Measurements from ENCODE around the gene MSRB1. TPM values are rescaled to one million over a fixed set of nuclear protein-coding genes. Genes with fewer than 3 reads are reported as not detected.
A peak's percentile ranks its signal among the peaks of the same experiment; 100 is the strongest.

MSRB1 gene
- total RNA-seq, 5 donors from 2014 or later (not counting 1 experiment from before 2014, with no cell fraction given): 5.6 to 11.9 (median 9.6) TPM

- H3K27me3 ChIP-seq (replicated peaks in 1 of 2; ENCODE audit: control insufficient read depth in 2 of 2, extremely low read depth in 1 of 2, insufficient read depth in 2 of 2, low read length in 1 of 2): peaks cover 3 to 35% of the 10 kb centered on the region in 2 experiments
- CTCF ChIA-PET: no interaction called here
- H3K36me3 ChIP-seq (ENCODE audit: control insufficient read depth in 2 of 2, extremely low read depth in 1 of 2, insufficient read depth in 1 of 2, low read length in 1 of 2): peaks cover 3 to 7% of the 10 kb centered on the region in 2 donors
- H3K9me3 ChIP-seq: no peaks in the 10 kb centered on the region
- peaks cover 7 to 33% (median 22%) of the 10 kb centered on the region in 3 donors for H3K4me1 Mint-ChIP-seq
- H3K27ac ChIP-seq (ENCODE audit: low read length): no peak overlapping the region
- H3K4me3 Mint-ChIP-seq: peak overlapping the region in 1 of 3 donors; percentile 73
- H3K4me3 ChIP-seq (ENCODE audit: control insufficient read depth in 1 of 2, extremely low read depth in 1 of 2, low read length in 1 of 2): no peak overlapping the region
- H3K27ac Mint-ChIP-seq: no peak overlapping the region
- POLR2A ChIA-PET: no interaction called here
- ATAC-seq (replicated peaks in 1 of 4) (no peak), DNase-seq (no peak)
- WGBS (ENCODE audit: insufficient coverage): 3% methylated on average over 8 of the region's 25 CpGs
- H3K9me3 Mint-ChIP-seq: no peaks in the 10 kb centered on the region
- H3K4me1 ChIP-seq (ENCODE audit: control insufficient read depth in 1 of 2, extremely low read depth in 1 of 2, insufficient read depth in 2 of 2, low read length in 2 of 2): peaks cover 16 to 36% of the 10 kb centered on the region in 2 experiments
- peaks cover 5 to 14% of the 10 kb centered on the region in 2 donors for H3K27me3 Mint-ChIP-seq
- peaks cover 5% of the 10 kb centered on the region for H3K36me3 Mint-ChIP-seq
Observed at GRCh38 chr16:1990101-1990350, 47.0 kb upstream of the MSRB1 start.

GRCh38 chr16:1989209-1990100 is 46.5 kb upstream of the MSRB1 start, which contains the start of gene SYNGR3:
Gene SYNGR3 (plus strand): TSS chr16:1989970. CDS start chr16:1990103, 133 bp downstream.
- Mint-ChIP-seq H3K27me3 (peaks cover 5 to 14% of the 10 kb centered on the region in 2 donors), H3K4me3 (peak within 1 kb of the TSS; percentile 73 to 77 (median 75)), H3K36me3 (peaks cover 5% of the 10 kb centered on the region), H3K4me1 (peaks cover 7 to 38% (median 27%) of the 10 kb centered on the region in 3 donors), H3K27ac (no peak within 1 kb of the TSS), H3K9me3 (no peaks in the 10 kb centered on the region)
- Histone ChIP-seq H3K27me3 (replicated peaks in 1 of 2; ENCODE audit: control insufficient read depth in 2 of 2, extremely low read depth in 1 of 2, insufficient read depth in 2 of 2, low read length in 1 of 2) (peaks cover 3 to 35% of the 10 kb centered on the region in 2 experiments), H3K4me1 (ENCODE audit: control insufficient read depth in 1 of 2, extremely low read depth in 1 of 2, insufficient read depth in 2 of 2, low read length in 2 of 2) (peaks cover 16 to 41% of the 10 kb centered on the region in 2 experiments), H3K9me3 (no peaks in the 10 kb centered on the region), H3K4me3 (ENCODE audit: control insufficient read depth in 1 of 2, extremely low read depth in 1 of 2, low read length in 1 of 2) (peak within 1 kb of the TSS; percentile 52 to 58), H3K27ac (ENCODE audit: low read length) (no peak within 1 kb of the TSS), H3K36me3 (ENCODE audit: control insufficient read depth in 2 of 2, extremely low read depth in 1 of 2, insufficient read depth in 1 of 2, low read length in 1 of 2) (peaks cover 3 to 7% of the 10 kb centered on the region in 2 donors)
- ChIA-PET POLR2A (interaction anchor here in 1 of 2 donors (1.4 kb wide), 1 partner anchor 25 kb away, joined by 3 read pairs; the partner anchor contains the start of gene RPS2), CTCF (no interaction called here)
- 3% methylated on average over 52 of the region's 67 CpGs for WGBS (ENCODE audit: insufficient coverage)
- ATAC-seq (replicated peaks in 1 of 4) (no peak), DNase-seq (peak in 1 of 35 experiments; percentile 28)

- 94% methylated on average over 3 of the region's 10 CpGs for WGBS (ENCODE audit: insufficient coverage)
- no peak overlapping the region for H3K27ac Mint-ChIP-seq
Observed at GRCh38 chr16:1987198-1987597, 44.2 kb upstream of the MSRB1 start.

GRCh38 chr16:1985466-1986150 is 42.6 kb upstream of the MSRB1 start:
- Histone ChIP-seq H3K9me3 (no peaks in the 10 kb centered on the region), H3K27ac (ENCODE audit: low read length) (no peak overlapping the region), H3K36me3 (ENCODE audit: control insufficient read depth in 2 of 2, extremely low read depth in 1 of 2, insufficient read depth in 1 of 2, low read length in 1 of 2) (peaks cover 3 to 7% of the 10 kb centered on the region in 2 donors), H3K4me3 (ENCODE audit: control insufficient read depth in 1 of 2, extremely low read depth in 1 of 2, low read length in 1 of 2) (no peak overlapping the region), H3K4me1 (ENCODE audit: control insufficient read depth in 1 of 2, extremely low read depth in 1 of 2, insufficient read depth in 2 of 2, low read length in 2 of 2) (peaks cover 4 to 40% of the 10 kb centered on the region in 2 experiments), H3K27me3 (replicated peaks in 1 of 2; ENCODE audit: control insufficient read depth in 2 of 2, extremely low read depth in 1 of 2, insufficient read depth in 2 of 2, low read length in 1 of 2) (peaks cover 3 to 50% of the 10 kb centered on the region in 2 experiments)
- Mint-ChIP-seq H3K4me3 (peak overlapping the region; percentile 71 to 82 (median 76)), H3K27me3 (peaks cover 5 to 38% of the 10 kb centered on the region in 2 donors), H3K9me3 (no peaks in the 10 kb centered on the region), H3K36me3 (peaks cover 5% of the 10 kb centered on the region), H3K27ac (peak overlapping the region in 1 of 2 donors; percentile 55), H3K4me1 (peaks cover 17 to 30% (median 25%) of the 10 kb centered on the region in 3 donors)
- 96% methylated on average over 14 of the region's 14 CpGs for WGBS (ENCODE audit: insufficient coverage)
- ChIA-PET CTCF (no interaction called here), POLR2A (no interaction called here)
- no peak for DNase-seq
- ATAC-seq (replicated peaks in 1 of 4): no peak

More at GRCh38 chr16:1987198-1987597, 44.2 kb upstream of the MSRB1 start:
- ChIA-PET CTCF (no interaction called here), POLR2A (no interaction called here)
- H3K4me3 Mint-ChIP-seq: no peak overlapping the region
- Histone ChIP-seq H3K4me3 (ENCODE audit: control insufficient read depth in 1 of 2, extremely low read depth in 1 of 2, low read length in 1 of 2) (no peak overlapping the region), H3K27ac (ENCODE audit: low read length) (no peak overlapping the region), H3K9me3 (no peaks in the 10 kb centered on the region), H3K4me1 (ENCODE audit: control insufficient read depth in 1 of 2, extremely low read depth in 1 of 2, insufficient read depth in 2 of 2, low read length in 2 of 2) (peaks cover 16 to 49% of the 10 kb centered on the region in 2 experiments), H3K27me3 (replicated peaks in 1 of 2; ENCODE audit: control insufficient read depth in 2 of 2, extremely low read depth in 1 of 2, insufficient read depth in 2 of 2, low read length in 1 of 2) (peaks cover 3 to 44% of the 10 kb centered on the region in 2 experiments), H3K36me3 (ENCODE audit: control insufficient read depth in 2 of 2, extremely low read depth in 1 of 2, insufficient read depth in 1 of 2, low read length in 1 of 2) (peaks cover 3 to 7% of the 10 kb centered on the region in 2 donors)
- ATAC-seq (replicated peaks in 1 of 4): no peak
- H3K36me3 Mint-ChIP-seq: peaks cover 5% of the 10 kb centered on the region
- H3K9me3 Mint-ChIP-seq: no peaks in the 10 kb centered on the region
- no peak for DNase-seq
- peaks cover 5 to 24% of the 10 kb centered on the region in 2 donors for H3K27me3 Mint-ChIP-seq
- peaks cover 17 to 39% (median 34%) of the 10 kb centered on the region in 3 donors for H3K4me1 Mint-ChIP-seq

GRCh38 chr16:1984347-1985225 is 41.6 kb upstream of the MSRB1 start:
- Histone ChIP-seq H3K27ac (ENCODE audit: low read length) (peak overlapping the region; percentile 55), H3K4me1 (ENCODE audit: control insufficient read depth in 1 of 2, extremely low read depth in 1 of 2, insufficient read depth in 2 of 2, low read length in 2 of 2) (peaks cover 0 to 43% of the 10 kb centered on the region in 2 experiments), H3K4me3 (ENCODE audit: control insufficient read depth in 1 of 2, extremely low read depth in 1 of 2, low read length in 1 of 2) (peak overlapping the region; percentile 59 to 72), H3K36me3 (ENCODE audit: control insufficient read depth in 2 of 2, extremely low read depth in 1 of 2, insufficient read depth in 1 of 2, low read length in 1 of 2) (peaks cover 3 to 7% of the 10 kb centered on the region in 2 donors), H3K27me3 (replicated peaks in 1 of 2; ENCODE audit: control insufficient read depth in 2 of 2, extremely low read depth in 1 of 2, insufficient read depth in 2 of 2, low read length in 1 of 2) (peaks cover 3 to 54% of the 10 kb centered on the region in 2 experiments), H3K9me3 (no peaks in the 10 kb centered on the region)
- Mint-ChIP-seq H3K9me3 (no peaks in the 10 kb centered on the region), H3K36me3 (peaks cover 5% of the 10 kb centered on the region), H3K4me1 (peaks cover 17 to 29% (median 24%) of the 10 kb centered on the region in 3 donors), H3K4me3 (peak overlapping the region; percentile 71 to 82 (median 76)), H3K27ac (peak overlapping the region; percentile 23 to 55), H3K27me3 (peaks cover 5 to 42% of the 10 kb centered on the region in 2 donors)
- no peak for DNase-seq
- POLR2A ChIA-PET: interaction anchor here in 1 of 2 donors (0.7 kb wide), 1 partner anchor 171 kb away, joined by 3 read pairs; no protein-coding TSS in a partner anchor
- peak; percentile 41 to 49 (median 45) for ATAC-seq (replicated peaks in 1 of 4)
- 14% methylated on average over 50 of the region's 58 CpGs for WGBS (ENCODE audit: insufficient coverage)
- CTCF ChIA-PET: no interaction called here

Measured in T-cell (primary cell).